WERI-Rb-1 (cell line): Measurements from ENCODE around the gene VSIG4.

Experiments
- DNase-seq: peaks from one replicate; pipeline ENCODE4 v3.0.0-alpha.2; 2020
- H3K27ac ChIP-seq: fragments of 250-450 bp; sonication (Bioruptor Pico); 2 replicates; pipeline ENCODE4 v1.5.1; 2020; ENCODE audit warnings: mild to moderate bottlenecking, moderate library complexity
- H3K27me3 ChIP-seq: fragments of 250-450 bp; sonication (Bioruptor Pico); 2 replicates; pipeline ENCODE4 v1.5.1; 2021; ENCODE audit warnings: mild to moderate bottlenecking, low read depth, moderate library complexity; ENCODE audit not compliant: insufficient read depth, severe bottlenecking
- H3K36me3 ChIP-seq: fragments of 250-450 bp; sonication (Bioruptor Pico); 2 replicates; pipeline ENCODE4 v1.5.1; 2020; ENCODE audit warnings: mild to moderate bottlenecking, moderate library complexity
- H3K4me3 ChIP-seq: 2 replicates; pipeline ENCODE4 v1.5.1; 2011; ENCODE audit warnings: low read depth, mild to moderate bottlenecking, control low read depth, low read length
- H3K9me3 ChIP-seq: fragments of 250-450 bp; sonication (Bioruptor Pico); 2 replicates; pipeline ENCODE4 v1.5.1; 2021; ENCODE audit warnings: mild to moderate bottlenecking, moderate library complexity; ENCODE audit not compliant: severe bottlenecking
- TF ChIP-seq, protein P1 (sequence below): IDR thresholded peaks from 2 replicates; pipeline ENCODE4 v1.5.1; 2011; ENCODE audit warnings: low read depth, mild to moderate bottlenecking, control low read depth, inconsistent platforms, low read length

VSIG4 gene

DNA sequence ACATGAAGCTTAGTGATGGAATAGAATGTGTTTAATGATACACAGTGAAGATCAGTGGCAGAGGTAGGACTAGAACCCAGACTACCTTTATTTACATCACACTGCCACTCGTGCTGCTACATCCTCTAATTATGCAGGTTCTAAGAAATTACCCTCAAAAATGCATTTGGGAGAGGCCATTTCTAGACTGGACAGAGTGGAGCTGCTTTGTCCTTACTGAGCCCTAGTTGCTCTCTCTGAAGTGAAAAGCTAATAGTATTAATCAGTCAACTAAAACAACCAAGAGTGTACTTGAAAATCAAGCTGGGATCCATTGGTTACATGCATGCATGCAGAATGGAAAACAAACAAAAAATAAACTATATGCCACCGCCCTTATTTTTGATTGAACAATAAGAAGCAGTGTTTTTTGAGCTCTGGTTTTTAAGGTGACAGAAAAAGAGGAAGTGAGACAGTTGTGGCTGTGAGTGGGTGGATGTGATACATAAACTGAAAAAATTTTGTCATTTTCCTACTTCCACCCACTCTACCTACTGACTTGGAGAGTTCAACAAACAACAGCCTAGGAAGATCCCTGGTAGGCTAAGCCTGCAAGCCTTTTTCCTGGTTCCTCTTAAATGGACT lies 6.8 kb upstream of the VSIG4 start:
- peaks cover 3% of the 10 kb centered on the region for H3K27me3 ChIP-seq
- no peak overlapping the region for H3K4me3 ChIP-seq
- no peak overlapping the region for H3K27ac ChIP-seq
- no peak for DNase-seq
- no peaks in the 10 kb centered on the region for H3K9me3 ChIP-seq
- no peaks in the 10 kb centered on the region for H3K36me3 ChIP-seq
- TF ChIP-seq, protein P1, sequence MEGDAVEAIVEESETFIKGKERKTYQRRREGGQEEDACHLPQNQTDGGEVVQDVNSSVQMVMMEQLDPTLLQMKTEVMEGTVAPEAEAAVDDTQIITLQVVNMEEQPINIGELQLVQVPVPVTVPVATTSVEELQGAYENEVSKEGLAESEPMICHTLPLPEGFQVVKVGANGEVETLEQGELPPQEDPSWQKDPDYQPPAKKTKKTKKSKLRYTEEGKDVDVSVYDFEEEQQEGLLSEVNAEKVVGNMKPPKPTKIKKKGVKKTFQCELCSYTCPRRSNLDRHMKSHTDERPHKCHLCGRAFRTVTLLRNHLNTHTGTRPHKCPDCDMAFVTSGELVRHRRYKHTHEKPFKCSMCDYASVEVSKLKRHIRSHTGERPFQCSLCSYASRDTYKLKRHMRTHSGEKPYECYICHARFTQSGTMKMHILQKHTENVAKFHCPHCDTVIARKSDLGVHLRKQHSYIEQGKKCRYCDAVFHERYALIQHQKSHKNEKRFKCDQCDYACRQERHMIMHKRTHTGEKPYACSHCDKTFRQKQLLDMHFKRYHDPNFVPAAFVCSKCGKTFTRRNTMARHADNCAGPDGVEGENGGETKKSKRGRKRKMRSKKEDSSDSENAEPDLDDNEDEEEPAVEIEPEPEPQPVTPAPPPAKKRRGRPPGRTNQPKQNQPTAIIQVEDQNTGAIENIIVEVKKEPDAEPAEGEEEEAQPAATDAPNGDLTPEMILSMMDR = no peak

DNA sequence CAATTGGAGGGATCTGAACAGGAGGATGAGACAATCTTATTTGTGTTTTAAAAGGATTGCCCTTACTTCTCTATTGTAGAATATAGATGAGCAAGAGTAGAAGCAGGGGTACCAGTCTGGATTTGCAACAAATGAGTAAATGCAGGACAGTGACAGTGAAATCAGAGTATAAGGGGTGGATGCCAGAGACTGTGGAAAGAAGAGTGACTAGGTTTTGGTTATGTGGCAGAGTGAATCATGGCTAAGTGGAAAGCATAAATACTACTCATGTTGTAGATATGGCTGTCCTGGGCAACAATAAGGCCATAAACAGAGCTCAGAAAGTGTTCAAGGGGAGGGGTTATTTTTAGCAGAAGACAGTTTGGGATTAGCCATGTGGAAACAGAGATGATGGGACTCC lies 6.0 kb upstream of the VSIG4 start:
- Histone ChIP-seq H3K9me3 (no peaks in the 10 kb centered on the region), H3K36me3 (no peaks in the 10 kb centered on the region), H3K4me3 (no peak overlapping the region), H3K27ac (no peak overlapping the region), H3K27me3 (peaks cover 3% of the 10 kb centered on the region)
- TF ChIP-seq, protein P1 = no peak
- no peak for DNase-seq

DNA sequence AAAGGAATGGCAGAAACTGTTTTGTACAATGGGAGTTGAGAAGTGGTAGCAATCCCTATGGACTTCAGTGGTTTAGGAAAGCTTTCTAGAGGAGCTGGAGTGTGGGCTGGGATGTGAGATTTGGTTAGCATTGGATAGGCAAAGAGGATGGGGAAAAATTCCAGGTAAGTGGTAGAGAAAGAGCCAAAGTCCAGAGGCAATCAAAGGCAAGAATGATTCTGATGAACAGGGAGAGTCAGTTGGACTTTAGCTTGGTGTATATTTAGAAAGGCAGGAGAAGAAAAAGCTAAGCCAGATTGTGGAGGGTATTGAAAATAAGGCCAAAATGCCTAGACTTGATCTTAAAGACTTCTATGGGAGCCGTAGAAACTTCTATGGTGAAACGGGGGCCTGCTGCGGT lies 3.7 kb upstream of the VSIG4 start:
- no peak overlapping the region for H3K27ac ChIP-seq
- H3K36me3 ChIP-seq = no peaks in the 10 kb centered on the region
- TF ChIP-seq, protein P1 = no peak
- H3K4me3 ChIP-seq = no peak overlapping the region
- no peak for DNase-seq
- peaks cover 3% of the 10 kb centered on the region for H3K27me3 ChIP-seq
- H3K9me3 ChIP-seq = no peaks in the 10 kb centered on the region

DNA sequence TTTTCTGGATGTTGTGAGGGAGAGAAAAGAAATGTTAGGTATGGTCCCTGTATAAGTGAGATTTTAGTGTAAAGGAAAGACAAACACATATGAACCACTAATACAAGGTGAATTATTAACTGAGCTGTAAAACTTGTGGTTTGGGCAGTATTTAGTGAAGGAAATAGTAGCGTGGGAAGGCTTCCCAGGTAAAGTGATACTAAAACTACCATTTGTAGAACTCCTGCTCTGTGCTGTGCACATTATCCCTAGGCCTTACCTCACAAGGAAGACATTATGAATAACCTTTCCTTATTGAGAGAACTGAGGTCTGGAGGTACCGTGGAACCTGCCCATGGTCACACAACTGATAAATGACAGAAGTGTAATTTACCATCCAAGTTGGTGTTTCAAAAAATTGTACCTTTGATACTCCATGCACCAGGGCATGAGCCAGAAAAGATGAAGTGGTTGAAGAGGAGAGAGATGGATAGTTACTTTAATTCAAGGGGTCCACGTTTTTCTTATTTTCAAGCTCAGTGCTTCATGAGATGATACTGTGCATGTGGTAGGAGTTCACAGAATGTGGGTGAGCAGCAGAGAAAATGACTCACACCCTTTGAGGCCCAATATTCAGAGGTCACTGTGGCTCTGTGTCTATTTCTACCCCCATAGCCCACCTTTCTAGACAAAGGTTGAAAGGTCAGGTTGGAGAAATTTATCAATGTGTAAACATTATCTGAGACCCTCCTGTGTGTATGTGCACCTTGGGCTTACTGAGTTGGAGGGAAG lies 2.6 kb upstream of the VSIG4 start:
- H3K9me3 ChIP-seq = no peaks in the 10 kb centered on the region
- DNase-seq = no peak
- H3K27ac ChIP-seq = no peak overlapping the region
- H3K27me3 ChIP-seq = peaks cover 3% of the 10 kb centered on the region
- no peaks in the 10 kb centered on the region for H3K36me3 ChIP-seq
- TF ChIP-seq, protein P1 = no peak
- no peak overlapping the region for H3K4me3 ChIP-seq

DNA sequence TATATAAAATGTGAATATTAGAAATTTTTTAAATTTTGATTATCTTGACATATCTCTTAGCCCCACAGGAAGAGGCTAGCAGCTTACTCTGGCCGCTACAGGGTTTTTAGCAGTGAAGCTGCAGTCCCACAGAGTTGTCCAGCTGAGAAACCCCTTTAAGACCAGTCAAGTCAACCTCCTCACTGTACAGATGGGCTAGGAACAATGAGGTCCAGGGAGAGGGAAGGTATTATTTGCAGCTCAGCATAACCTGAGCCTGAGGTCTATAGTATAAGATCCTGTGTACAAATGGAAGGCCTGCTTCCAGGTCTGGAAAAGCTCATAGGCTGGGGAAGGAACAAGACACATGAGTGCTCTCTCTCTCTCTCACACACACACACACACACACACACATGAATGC lies 1.8 kb downstream of the VSIG4 start:
- H3K36me3 ChIP-seq = no peaks in the 10 kb centered on the region
- H3K4me3 ChIP-seq = no peak overlapping the region
- H3K9me3 ChIP-seq = no peaks in the 10 kb centered on the region
- DNase-seq = no peak
- no peaks in the 10 kb centered on the region for H3K27me3 ChIP-seq
- TF ChIP-seq, protein P1 = no peak
- no peak overlapping the region for H3K27ac ChIP-seq
